DOHH2 (cell line): ENCODE measurements around the gene LSS.

Experiments used
- EZH2phosphoT487 ChIP-seq: fragments of 200-600 bp; sonication (generic); IDR thresholded peaks from 2 replicates; pipeline ENCODE4 v1.6.1; 2017; ENCODE audit warnings: borderline replicate concordance, mild to moderate bottlenecking, antibody characterized with exemption, low read length, moderate library complexity, mixed read lengths
- TF ChIP-seq, protein P1 (sequence below): fragments of 200-600 bp; sonication (generic); IDR thresholded peaks from one replicate; pipeline ENCODE4 v1.5.1; 2014; ENCODE audit warnings: antibody characterized with exemption, mild to moderate bottlenecking, low read depth, low read length; ENCODE audit not compliant: poor library complexity, severe bottlenecking

- TF ChIP-seq, protein P1, sequence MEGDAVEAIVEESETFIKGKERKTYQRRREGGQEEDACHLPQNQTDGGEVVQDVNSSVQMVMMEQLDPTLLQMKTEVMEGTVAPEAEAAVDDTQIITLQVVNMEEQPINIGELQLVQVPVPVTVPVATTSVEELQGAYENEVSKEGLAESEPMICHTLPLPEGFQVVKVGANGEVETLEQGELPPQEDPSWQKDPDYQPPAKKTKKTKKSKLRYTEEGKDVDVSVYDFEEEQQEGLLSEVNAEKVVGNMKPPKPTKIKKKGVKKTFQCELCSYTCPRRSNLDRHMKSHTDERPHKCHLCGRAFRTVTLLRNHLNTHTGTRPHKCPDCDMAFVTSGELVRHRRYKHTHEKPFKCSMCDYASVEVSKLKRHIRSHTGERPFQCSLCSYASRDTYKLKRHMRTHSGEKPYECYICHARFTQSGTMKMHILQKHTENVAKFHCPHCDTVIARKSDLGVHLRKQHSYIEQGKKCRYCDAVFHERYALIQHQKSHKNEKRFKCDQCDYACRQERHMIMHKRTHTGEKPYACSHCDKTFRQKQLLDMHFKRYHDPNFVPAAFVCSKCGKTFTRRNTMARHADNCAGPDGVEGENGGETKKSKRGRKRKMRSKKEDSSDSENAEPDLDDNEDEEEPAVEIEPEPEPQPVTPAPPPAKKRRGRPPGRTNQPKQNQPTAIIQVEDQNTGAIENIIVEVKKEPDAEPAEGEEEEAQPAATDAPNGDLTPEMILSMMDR = no peak
- TF ChIP-seq EZH2phosphoT487 = no peak
These were observed 5.4 kb downstream of the LSS start for GRCh38 chr21:46223217-46223616.
